Neural progenitor cell (in vitro differentiated cells): ENCODE results near the gene ZNF408.

Experiments
- EZH2 ChIP-seq: fragments of 200-600 bp; sonication (generic); IDR thresholded peaks from 2 replicates; pipeline ENCODE4 v1.6.1; 2017; ENCODE audit warnings: antibody characterized with exemption, mild to moderate bottlenecking, moderate library complexity
- TF ChIP-seq, protein P1 (sequence below): fragments of 200-600 bp; sonication (generic); IDR thresholded peaks from 2 replicates; pipeline ENCODE4 v1.5.1; 2017; ENCODE audit warnings: antibody characterized with exemption, mild to moderate bottlenecking

- TF ChIP-seq, protein P1, sequence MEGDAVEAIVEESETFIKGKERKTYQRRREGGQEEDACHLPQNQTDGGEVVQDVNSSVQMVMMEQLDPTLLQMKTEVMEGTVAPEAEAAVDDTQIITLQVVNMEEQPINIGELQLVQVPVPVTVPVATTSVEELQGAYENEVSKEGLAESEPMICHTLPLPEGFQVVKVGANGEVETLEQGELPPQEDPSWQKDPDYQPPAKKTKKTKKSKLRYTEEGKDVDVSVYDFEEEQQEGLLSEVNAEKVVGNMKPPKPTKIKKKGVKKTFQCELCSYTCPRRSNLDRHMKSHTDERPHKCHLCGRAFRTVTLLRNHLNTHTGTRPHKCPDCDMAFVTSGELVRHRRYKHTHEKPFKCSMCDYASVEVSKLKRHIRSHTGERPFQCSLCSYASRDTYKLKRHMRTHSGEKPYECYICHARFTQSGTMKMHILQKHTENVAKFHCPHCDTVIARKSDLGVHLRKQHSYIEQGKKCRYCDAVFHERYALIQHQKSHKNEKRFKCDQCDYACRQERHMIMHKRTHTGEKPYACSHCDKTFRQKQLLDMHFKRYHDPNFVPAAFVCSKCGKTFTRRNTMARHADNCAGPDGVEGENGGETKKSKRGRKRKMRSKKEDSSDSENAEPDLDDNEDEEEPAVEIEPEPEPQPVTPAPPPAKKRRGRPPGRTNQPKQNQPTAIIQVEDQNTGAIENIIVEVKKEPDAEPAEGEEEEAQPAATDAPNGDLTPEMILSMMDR: no peak
- no peak for TF ChIP-seq EZH2
These were observed 6.1 kb downstream of the ZNF408 start for GRCh38 chr11:46706886-46707285.
